HCEC 1CT (cell line): ENCODE results near the gene FGFRL1.
A peak's percentile ranks its signal among the peaks of the same experiment; 100 is the strongest.
"Not testable (repeated sequence)": the region's sequence is repeated elsewhere in the genome, so short reads cannot be mapped to it uniquely, and the experiment has no call there.

Experiments
- DNase-seq: peaks from one replicate; pipeline ENCODE4 v3.0.0-alpha.2; 2017

Gene FGFRL1

GRCh38 chr4:973431-974397 is 37.7 kb upstream of the FGFRL1 start, which contains the start of gene DGKQ:
DGKQ (minus strand) TSS chr4:973569; CDS start chr4:973482, 87 bp downstream.
- peak; percentile 65 for DNase-seq

GRCh38 chr4:974668-975067 is 36.8 kb upstream of the FGFRL1 start:
- DNase-seq: no peak

GRCh38 chr4:976016-976415 is 35.4 kb upstream of the FGFRL1 start:
- DNase-seq: not testable (repeated sequence)

- peak; percentile 39 for DNase-seq
These were observed 32.3 kb upstream of the FGFRL1 start for GRCh38 chr4:978957-979701.

- no peak for DNase-seq
These were observed 29.1 kb upstream of the FGFRL1 start for GRCh38 chr4:982291-982690.

GRCh38 chr4:982814-983213 is 28.6 kb upstream of the FGFRL1 start:
- no peak for DNase-seq

GRCh38 chr4:984336-985054 is 26.9 kb upstream of the FGFRL1 start:
- no peak for DNase-seq

- DNase-seq: no peak
These were observed 26.1 kb upstream of the FGFRL1 start for GRCh38 chr4:985123-985830.

GRCh38 chr4:986428-986878 is 25.0 kb upstream of the FGFRL1 start:
- DNase-seq: no peak

GRCh38 chr4:986879-987623 is 24.4 kb upstream of the FGFRL1 start, which contains the start of gene IDUA:
IDUA (plus strand) TSS chr4:987044; CDS start chr4:987085, 41 bp downstream.
- DNase-seq: peak; percentile 51

- peak; percentile 71 for DNase-seq
These were observed 23.6 kb upstream of the FGFRL1 start for GRCh38 chr4:987624-988513.

- DNase-seq: no peak
These were observed 22.4 kb upstream of the FGFRL1 start for GRCh38 chr4:988726-989721.

- no peak for DNase-seq
These were observed 21.5 kb upstream of the FGFRL1 start for GRCh38 chr4:989722-990471.

- DNase-seq: no peak
These were observed 20.6 kb upstream of the FGFRL1 start for GRCh38 chr4:990746-991367.

GRCh38 chr4:991451-992296 is 19.8 kb upstream of the FGFRL1 start:
- no peak for DNase-seq

GRCh38 chr4:992297-993110 is 18.9 kb upstream of the FGFRL1 start:
- no peak for DNase-seq
